ENCODE data around the gene ZNF684.

- TF ChIP-seq EZH2 (IDR thresholded peaks at IDR 0.05; ENCODE audit: borderline replicate concordance, low read length) = no peak
- TF ChIP-seq, protein P1, sequence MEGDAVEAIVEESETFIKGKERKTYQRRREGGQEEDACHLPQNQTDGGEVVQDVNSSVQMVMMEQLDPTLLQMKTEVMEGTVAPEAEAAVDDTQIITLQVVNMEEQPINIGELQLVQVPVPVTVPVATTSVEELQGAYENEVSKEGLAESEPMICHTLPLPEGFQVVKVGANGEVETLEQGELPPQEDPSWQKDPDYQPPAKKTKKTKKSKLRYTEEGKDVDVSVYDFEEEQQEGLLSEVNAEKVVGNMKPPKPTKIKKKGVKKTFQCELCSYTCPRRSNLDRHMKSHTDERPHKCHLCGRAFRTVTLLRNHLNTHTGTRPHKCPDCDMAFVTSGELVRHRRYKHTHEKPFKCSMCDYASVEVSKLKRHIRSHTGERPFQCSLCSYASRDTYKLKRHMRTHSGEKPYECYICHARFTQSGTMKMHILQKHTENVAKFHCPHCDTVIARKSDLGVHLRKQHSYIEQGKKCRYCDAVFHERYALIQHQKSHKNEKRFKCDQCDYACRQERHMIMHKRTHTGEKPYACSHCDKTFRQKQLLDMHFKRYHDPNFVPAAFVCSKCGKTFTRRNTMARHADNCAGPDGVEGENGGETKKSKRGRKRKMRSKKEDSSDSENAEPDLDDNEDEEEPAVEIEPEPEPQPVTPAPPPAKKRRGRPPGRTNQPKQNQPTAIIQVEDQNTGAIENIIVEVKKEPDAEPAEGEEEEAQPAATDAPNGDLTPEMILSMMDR (IDR thresholded peaks at IDR 0.05; ENCODE audit: low read length) = no peak
These were observed 50.7 kb downstream of the ZNF684 start for GRCh38 chr1:40582116-40582515.
